ENCODE data around the gene EIF3L.

EIF3L gene

GRCh38 chr22:37912171-37912570 lies 63.0 kb downstream of the EIF3L start:
- peaks cover 2% of the 10 kb centered on the region for H3K9me3 ChIP-seq (ENCODE audit: insufficient read depth, low read depth, low read length)
- H3K9ac ChIP-seq (ENCODE audit: low read length), result no peak overlapping the region
- no peak for DNase-seq
- H3K4me1 ChIP-seq (ENCODE audit: control insufficient read depth in 1 of 2, insufficient read depth in 2 of 2, low read length in 2 of 2), result peaks cover 24% of the 10 kb centered on the region in 2 experiments
- H3K18ac ChIP-seq (ENCODE audit: low read length), result no peak overlapping the region
- peaks cover 59 to 63% of the 10 kb centered on the region in 2 experiments for H3K36me3 ChIP-seq (ENCODE audit: control insufficient read depth in 1 of 2, insufficient read depth in 2 of 2, low read length in 2 of 2)
- no peak overlapping the region for H4K12ac ChIP-seq (ENCODE audit: low read depth, low read length)
- no peak overlapping the region for H3K27ac ChIP-seq (ENCODE audit: low read depth, low read length)
- peaks cover 20% of the 10 kb centered on the region for H3K79me2 ChIP-seq (ENCODE audit: control insufficient read depth, insufficient read depth, low read length, poor library complexity)
- H2BK12ac ChIP-seq (ENCODE audit: low read length), result no peak overlapping the region
- H3K23ac ChIP-seq (ENCODE audit: low read length), result no peak overlapping the region
- H3K4me3 ChIP-seq (ENCODE audit: low read depth, low read length), result no peak overlapping the region
- no peak overlapping the region for H2AFZ ChIP-seq (ENCODE audit: insufficient read depth, low read length, poor library complexity)
- no peak overlapping the region for H2AK5ac ChIP-seq (ENCODE audit: low read length)
- H4K8ac ChIP-seq (ENCODE audit: low read depth, low read length), result no peak overlapping the region
- H3K27me3 ChIP-seq (ENCODE audit: insufficient read depth, low read length), result no peaks in the 10 kb centered on the region
- no CpG with 5 or more reads among the region's 8 CpGs for WGBS (ENCODE audit: extremely low coverage, insufficient coverage, insufficient read length)
- H2BK5ac ChIP-seq (ENCODE audit: low read depth, low read length, poor library complexity), result no peak overlapping the region
- H3K79me1 ChIP-seq (ENCODE audit: low read length), result peaks cover 9% of the 10 kb centered on the region
- no peak overlapping the region for H3K4ac ChIP-seq (ENCODE audit: low read depth, low read length)
- no peak overlapping the region for H2BK120ac ChIP-seq (ENCODE audit: insufficient read depth, low read length, poor library complexity)
- no peak overlapping the region for H3K14ac ChIP-seq (ENCODE audit: low read length)
- H4K91ac ChIP-seq (ENCODE audit: low read depth, low read length), result no peak overlapping the region
- no peak overlapping the region for H3K4me2 ChIP-seq (ENCODE audit: low read length)

- Histone ChIP-seq H4K91ac (ENCODE audit: low read depth, low read length) (no peak overlapping the region), H2BK12ac (ENCODE audit: low read length) (no peak overlapping the region), H2AFZ (ENCODE audit: insufficient read depth, low read length, poor library complexity) (no peak overlapping the region), H3K9me3 (ENCODE audit: insufficient read depth, low read depth, low read length) (peaks cover 2% of the 10 kb centered on the region), H3K4me3 (ENCODE audit: low read depth, low read length) (no peak overlapping the region), H4K12ac (ENCODE audit: low read depth, low read length) (no peak overlapping the region), H3K27ac (ENCODE audit: low read depth, low read length) (no peak overlapping the region), H3K36me3 (ENCODE audit: control insufficient read depth in 1 of 2, insufficient read depth in 2 of 2, low read length in 2 of 2) (peaks cover 71 to 74% of the 10 kb centered on the region in 2 experiments), H3K18ac (ENCODE audit: low read length) (peak overlapping the region; percentile 49), H4K8ac (ENCODE audit: low read depth, low read length) (no peak overlapping the region), H3K27me3 (ENCODE audit: insufficient read depth, low read length) (no peaks in the 10 kb centered on the region), H3K4me1 (ENCODE audit: control insufficient read depth in 1 of 2, insufficient read depth in 2 of 2, low read length in 2 of 2) (peaks cover 17 to 19% of the 10 kb centered on the region in 2 experiments), H2AK5ac (ENCODE audit: low read length) (no peak overlapping the region), H2BK5ac (ENCODE audit: low read depth, low read length, poor library complexity) (no peak overlapping the region), H3K4ac (ENCODE audit: low read depth, low read length) (peak overlapping the region; percentile 2), H3K79me2 (ENCODE audit: control insufficient read depth, insufficient read depth, low read length, poor library complexity) (peaks cover 11% of the 10 kb centered on the region), H3K9ac (ENCODE audit: low read length) (no peak overlapping the region), H3K79me1 (ENCODE audit: low read length) (peaks cover 2% of the 10 kb centered on the region), H3K23ac (ENCODE audit: low read length) (no peak overlapping the region), H3K14ac (ENCODE audit: low read length) (no peak overlapping the region), H3K4me2 (ENCODE audit: low read length) (no peak overlapping the region), H2BK120ac (ENCODE audit: insufficient read depth, low read length, poor library complexity) (no peak overlapping the region)
- no CpG with 5 or more reads among the region's 7 CpGs for WGBS (ENCODE audit: extremely low coverage, insufficient coverage, insufficient read length)
- no peak for DNase-seq
Measured at GRCh38 chr22:37913233-37913721, 64.1 kb downstream of the EIF3L start.

DNA sequence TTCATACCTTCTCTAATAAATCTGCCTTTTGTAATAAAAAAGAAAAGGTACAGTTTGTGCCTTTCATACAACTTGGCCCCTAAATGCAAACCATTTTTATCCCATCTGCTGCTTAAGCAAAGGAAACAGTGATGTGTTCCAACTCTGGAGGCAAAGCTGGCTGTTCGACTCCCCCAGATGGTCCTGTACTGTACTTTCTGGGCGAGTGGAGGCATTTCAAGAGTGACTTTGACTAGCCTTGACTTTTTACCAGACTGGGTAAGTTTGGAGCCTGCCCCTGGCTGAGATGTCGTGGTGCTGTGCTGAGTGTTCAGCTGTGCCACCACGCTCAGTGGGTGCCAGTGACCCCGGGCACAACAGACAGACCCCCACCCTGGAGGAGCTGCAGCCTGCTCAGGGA lies 67.1 kb downstream of the EIF3L start:
- H3K27ac ChIP-seq (ENCODE audit: low read depth, low read length), result no peak overlapping the region
- H4K91ac ChIP-seq (ENCODE audit: low read depth, low read length), result no peak overlapping the region
- no peak overlapping the region for H3K4ac ChIP-seq (ENCODE audit: low read depth, low read length)
- H3K23ac ChIP-seq (ENCODE audit: low read length), result no peak overlapping the region
- no peak overlapping the region for H2AK5ac ChIP-seq (ENCODE audit: low read length)
- no peak overlapping the region for H3K4me2 ChIP-seq (ENCODE audit: low read length)
- no peaks in the 10 kb centered on the region for H3K79me1 ChIP-seq (ENCODE audit: low read length)
- H2BK12ac ChIP-seq (ENCODE audit: low read length), result no peak overlapping the region
- no peaks in the 10 kb centered on the region for H3K27me3 ChIP-seq (ENCODE audit: insufficient read depth, low read length)
- no peak overlapping the region for H3K14ac ChIP-seq (ENCODE audit: low read length)
- no peak for DNase-seq
- H3K4me3 ChIP-seq (ENCODE audit: low read depth, low read length), result no peak overlapping the region
- peaks cover 5% of the 10 kb centered on the region for H3K9me3 ChIP-seq (ENCODE audit: insufficient read depth, low read depth, low read length)
- no peak overlapping the region for H4K12ac ChIP-seq (ENCODE audit: low read depth, low read length)
- no CpG with 5 or more reads among the region's 5 CpGs for WGBS (ENCODE audit: extremely low coverage, insufficient coverage, insufficient read length)
- H2BK120ac ChIP-seq (ENCODE audit: insufficient read depth, low read length, poor library complexity), result no peak overlapping the region
- H3K4me1 ChIP-seq (ENCODE audit: control insufficient read depth in 1 of 2, insufficient read depth in 2 of 2, low read length in 2 of 2), result peaks cover 0 to 2% of the 10 kb centered on the region in 2 experiments
- no peak overlapping the region for H3K18ac ChIP-seq (ENCODE audit: low read length)
- peaks cover 1% of the 10 kb centered on the region for H3K79me2 ChIP-seq (ENCODE audit: control insufficient read depth, insufficient read depth, low read length, poor library complexity)
- no peak overlapping the region for H2AFZ ChIP-seq (ENCODE audit: insufficient read depth, low read length, poor library complexity)
- peaks cover 81% of the 10 kb centered on the region in 2 experiments for H3K36me3 ChIP-seq (ENCODE audit: control insufficient read depth in 1 of 2, insufficient read depth in 2 of 2, low read length in 2 of 2)
- no peak overlapping the region for H4K8ac ChIP-seq (ENCODE audit: low read depth, low read length)
- no peak overlapping the region for H2BK5ac ChIP-seq (ENCODE audit: low read depth, low read length, poor library complexity)
- H3K9ac ChIP-seq (ENCODE audit: low read length), result no peak overlapping the region

GRCh38 chr22:37917874-37918548 lies 68.8 kb downstream of the EIF3L start:
- no peak overlapping the region for H3K9ac ChIP-seq (ENCODE audit: low read length)
- H3K4me3 ChIP-seq (ENCODE audit: low read depth, low read length), result no peak overlapping the region
- H2BK120ac ChIP-seq (ENCODE audit: insufficient read depth, low read length, poor library complexity), result no peak overlapping the region
- H3K9me3 ChIP-seq (ENCODE audit: insufficient read depth, low read depth, low read length), result peaks cover 5% of the 10 kb centered on the region
- H2BK5ac ChIP-seq (ENCODE audit: low read depth, low read length, poor library complexity), result no peak overlapping the region
- no peak overlapping the region for H3K14ac ChIP-seq (ENCODE audit: low read length)
- no peak overlapping the region for H2BK12ac ChIP-seq (ENCODE audit: low read length)
- H3K79me1 ChIP-seq (ENCODE audit: low read length), result no peaks in the 10 kb centered on the region
- H2AFZ ChIP-seq (ENCODE audit: insufficient read depth, low read length, poor library complexity), result no peak overlapping the region
- no peak overlapping the region for H3K4ac ChIP-seq (ENCODE audit: low read depth, low read length)
- H3K18ac ChIP-seq (ENCODE audit: low read length), result no peak overlapping the region
- H3K79me2 ChIP-seq (ENCODE audit: control insufficient read depth, insufficient read depth, low read length, poor library complexity), result no peaks in the 10 kb centered on the region
- no peak overlapping the region for H3K4me2 ChIP-seq (ENCODE audit: low read length)
- no peak overlapping the region for H4K8ac ChIP-seq (ENCODE audit: low read depth, low read length)
- H2AK5ac ChIP-seq (ENCODE audit: low read length), result no peak overlapping the region
- no peak overlapping the region for H4K91ac ChIP-seq (ENCODE audit: low read depth, low read length)
- no peak overlapping the region for H3K23ac ChIP-seq (ENCODE audit: low read length)
- no peaks in the 10 kb centered on the region for H3K27me3 ChIP-seq (ENCODE audit: insufficient read depth, low read length)
- H3K27ac ChIP-seq (ENCODE audit: low read depth, low read length), result no peak overlapping the region
- no peaks in the 10 kb centered on the region for H3K4me1 ChIP-seq (ENCODE audit: control insufficient read depth in 1 of 2, insufficient read depth in 2 of 2, low read length in 2 of 2)
- no peak for DNase-seq
- H3K36me3 ChIP-seq (ENCODE audit: control insufficient read depth in 1 of 2, insufficient read depth in 2 of 2, low read length in 2 of 2), result peaks cover 78 to 80% of the 10 kb centered on the region in 2 experiments
- no peak overlapping the region for H4K12ac ChIP-seq (ENCODE audit: low read depth, low read length)
- no CpG with 5 or more reads among the region's 4 CpGs for WGBS (ENCODE audit: extremely low coverage, insufficient coverage, insufficient read length)

Data from trophoblast cell (in vitro differentiated cells and primary cell).